Measurements from ENCODE around the gene CATSPERD. TPM values are rescaled to one million over a fixed set of nuclear protein-coding genes. Genes with fewer than 3 reads are reported as not detected.

The CATSPERD gene
- total and polyA plus RNA-seq, 7 donors: not detected

GRCh38 chr19:5674714-5675113, 45.7 kb upstream of the CATSPERD start:
- no peak for DNase-seq
- intact Hi-C loops (cut with DNase I): loop anchor here in 1 of 2 donors (5.0 kb wide), 1 partner anchor 32 kb away; no protein-coding TSS in a partner anchor
- no peak overlapping the region for H3K27ac ChIP-seq
- 86 to 90% (median 89%) methylated on average over 5 of the region's 5 CpGs for WGBS, 3 donors
- no peak overlapping the region for H3K4me3 ChIP-seq
- H3K4me1 ChIP-seq: peaks cover 13% of the 10 kb centered on the region
- ATAC-seq: no peak
- TF ChIP-seq CTCF (IDR thresholded peaks at IDR 0.05): no peak
- H3K9me3 ChIP-seq: no peaks in the 10 kb centered on the region
- peaks cover 6 to 35% of the 10 kb centered on the region in 2 donors for H3K36me3 ChIP-seq (ENCODE audit: insufficient read depth in 1 of 2, low read depth in 1 of 2)
- H3K27me3 ChIP-seq (ENCODE audit: insufficient read depth in 3 of 3, low read length in 2 of 3): no peaks in the 10 kb centered on the region

- no peaks in the 10 kb centered on the region for H3K9me3 ChIP-seq
- H3K27me3 ChIP-seq (ENCODE audit: insufficient read depth in 3 of 3, low read length in 2 of 3): no peaks in the 10 kb centered on the region
- no peak for DNase-seq
- peak overlapping the region; percentile 23 for H3K27ac ChIP-seq
- H3K36me3 ChIP-seq (ENCODE audit: insufficient read depth in 1 of 2, low read depth in 1 of 2): peaks cover 5 to 23% of the 10 kb centered on the region in 2 donors
- TF ChIP-seq CTCF (IDR thresholded peaks at IDR 0.05): no peak
- peaks cover 16% of the 10 kb centered on the region for H3K4me1 ChIP-seq
- WGBS, 3 donors: 32 to 42% (median 37%) methylated on average over 16 to 17 of the region's 17 CpGs
- ATAC-seq: peak in 1 of 4 donors; percentile 10
- intact Hi-C loops (cut with DNase I): loop anchor here in 1 of 2 donors (5.0 kb wide), 1 partner anchor 34 kb away; no protein-coding TSS in a partner anchor
- H3K4me3 ChIP-seq: no peak overlapping the region
Observed at GRCh38 chr19:5676105-5676771, 44.2 kb upstream of the CATSPERD start.

- peak in 1 of 4 donors; percentile 29 for ATAC-seq
- no peak for DNase-seq
- no peaks in the 10 kb centered on the region for H3K9me3 ChIP-seq
- H3K4me3 ChIP-seq: no peak overlapping the region
- no peak for TF ChIP-seq CTCF (IDR thresholded peaks at IDR 0.05)
- H3K27ac ChIP-seq: peak overlapping the region; percentile 23
- peaks cover 17% of the 10 kb centered on the region for H3K4me1 ChIP-seq
- intact Hi-C loops (cut with DNase I): loop anchor here in 1 of 2 donors (5.0 kb wide), 1 partner anchor 34 kb away; no protein-coding TSS in a partner anchor
- WGBS, 3 donors: 20 to 23% (median 23%) methylated on average over 12 to 13 of the region's 13 CpGs
- no peaks in the 10 kb centered on the region for H3K27me3 ChIP-seq (ENCODE audit: insufficient read depth in 3 of 3, low read length in 2 of 3)
- peaks cover 5 to 19% of the 10 kb centered on the region in 2 donors for H3K36me3 ChIP-seq (ENCODE audit: insufficient read depth in 1 of 2, low read depth in 1 of 2)
Observed at GRCh38 chr19:5676772-5677105, 43.7 kb upstream of the CATSPERD start.

GRCh38 chr19:5677136-5677535, 43.3 kb upstream of the CATSPERD start:
- no peak for ATAC-seq
- 68 to 82% (median 77%) methylated on average over 10 of the region's 10 CpGs for WGBS, 3 donors
- H3K36me3 ChIP-seq (ENCODE audit: insufficient read depth in 1 of 2, low read depth in 1 of 2): peaks cover 5 to 17% of the 10 kb centered on the region in 2 donors
- H3K27ac ChIP-seq: peak overlapping the region; percentile 23
- H3K27me3 ChIP-seq (ENCODE audit: insufficient read depth in 3 of 3, low read length in 2 of 3): no peaks in the 10 kb centered on the region
- H3K4me3 ChIP-seq: no peak overlapping the region
- H3K9me3 ChIP-seq: no peaks in the 10 kb centered on the region
- intact Hi-C loops (cut with DNase I): loop anchor here in 1 of 2 donors (5.0 kb wide), 1 partner anchor 35 kb away; no protein-coding TSS in a partner anchor
- no peak for TF ChIP-seq CTCF (IDR thresholded peaks at IDR 0.05)
- H3K4me1 ChIP-seq: peaks cover 17% of the 10 kb centered on the region
- DNase-seq: no peak
